GM18870 (cell line): ENCODE measurements around the gene DHRS7B.
"Not testable (repeated sequence)": the region's sequence is repeated elsewhere in the genome, so short reads cannot be mapped to it uniquely, and the experiment has no call there.

ENCODE experiments used
- ATAC-seq: cut with Tn5 transposase; IDR thresholded peaks from one replicate; pipeline ENCODE4 v1.9.1; 2021; ENCODE audit warnings: moderate library complexity; ENCODE audit not compliant: unreplicated experiment

Gene DHRS7B

GRCh38 chr17:21176773-21177395, 50.1 kb downstream of the DHRS7B start:
- ATAC-seq = no peak

GRCh38 chr17:21177401-21177800, 50.6 kb downstream of the DHRS7B start:
- no peak for ATAC-seq

DNA sequence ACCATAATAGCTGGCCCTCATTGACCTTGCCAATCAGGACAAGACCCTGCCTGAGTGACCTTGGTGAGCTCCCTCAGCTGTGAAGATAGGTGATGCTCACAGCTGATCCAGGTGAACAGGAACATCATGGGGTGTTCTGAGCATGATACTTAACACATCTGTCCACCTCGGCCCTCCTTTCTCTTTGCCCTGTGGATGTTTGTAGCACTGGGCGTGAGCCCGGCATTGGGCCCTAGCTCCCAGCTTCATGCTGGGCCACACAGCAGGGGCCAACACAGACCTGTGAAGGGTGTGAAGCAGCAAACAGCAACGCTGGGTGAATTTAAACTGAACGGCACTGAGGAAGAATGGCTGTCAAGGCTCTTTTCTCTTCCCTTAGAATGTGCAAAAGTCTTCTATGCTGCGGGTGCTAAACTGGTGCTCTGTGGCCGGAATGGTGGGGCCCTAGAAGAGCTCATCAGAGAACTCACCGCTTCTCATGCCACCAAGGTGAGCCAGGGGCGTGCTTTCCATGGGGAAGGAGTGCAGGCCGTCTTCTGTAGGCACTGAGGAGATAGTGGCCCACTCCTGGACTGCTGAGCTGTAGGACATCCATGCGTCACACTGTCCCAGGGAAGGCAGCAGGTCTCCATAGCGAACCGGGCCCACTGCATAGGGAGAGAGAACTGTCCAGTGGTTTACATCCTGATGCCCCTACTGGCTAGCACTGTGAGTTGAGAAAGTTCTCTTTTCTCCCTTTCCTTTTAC, 51.3 kb downstream of the DHRS7B start:
- no peak for ATAC-seq

GRCh38 chr17:21183468-21183867, 56.7 kb downstream of the DHRS7B start:
- ATAC-seq = no peak

GRCh38 chr17:21184570-21184969, 57.8 kb downstream of the DHRS7B start:
- ATAC-seq = no peak

GRCh38 chr17:21185061-21185460, 58.3 kb downstream of the DHRS7B start:
- no peak for ATAC-seq

DNA sequence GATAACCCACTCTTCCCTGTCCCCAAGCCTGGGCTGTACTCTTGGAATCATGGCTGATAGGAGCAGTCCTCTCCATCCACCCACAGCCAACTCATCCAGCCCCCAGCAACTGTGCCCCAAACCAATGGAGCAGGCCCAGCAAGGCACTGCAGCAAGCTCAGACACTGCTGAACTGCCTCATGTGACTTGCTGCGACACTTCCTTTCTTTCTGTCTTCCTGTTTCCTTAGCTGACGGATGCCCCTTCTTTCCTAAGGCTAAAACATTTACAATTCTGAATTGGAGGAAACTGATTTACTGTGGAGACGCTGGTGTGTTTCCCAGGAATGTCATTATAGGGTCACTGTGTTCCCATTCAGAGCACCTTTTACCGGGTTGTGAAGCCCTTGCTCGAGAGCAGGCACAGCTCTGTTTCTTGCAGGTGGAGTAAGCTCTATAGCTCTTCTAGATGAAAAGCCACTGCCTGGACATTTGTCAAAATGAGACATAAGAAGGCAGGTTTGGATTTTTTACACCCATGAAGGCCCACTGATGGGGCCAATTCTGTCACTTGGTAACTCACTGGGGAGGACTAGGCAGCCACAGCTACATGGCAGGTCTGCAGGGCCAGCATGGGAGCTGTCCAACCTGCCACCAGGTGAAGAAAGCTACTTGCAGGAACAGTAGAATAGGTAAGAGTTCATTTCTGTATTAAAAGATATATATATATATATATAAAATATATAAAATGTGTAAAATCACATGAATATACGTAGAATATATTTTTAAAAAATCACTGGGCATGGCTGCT, 59.8 kb downstream of the DHRS7B start:
- no peak for ATAC-seq

DNA sequence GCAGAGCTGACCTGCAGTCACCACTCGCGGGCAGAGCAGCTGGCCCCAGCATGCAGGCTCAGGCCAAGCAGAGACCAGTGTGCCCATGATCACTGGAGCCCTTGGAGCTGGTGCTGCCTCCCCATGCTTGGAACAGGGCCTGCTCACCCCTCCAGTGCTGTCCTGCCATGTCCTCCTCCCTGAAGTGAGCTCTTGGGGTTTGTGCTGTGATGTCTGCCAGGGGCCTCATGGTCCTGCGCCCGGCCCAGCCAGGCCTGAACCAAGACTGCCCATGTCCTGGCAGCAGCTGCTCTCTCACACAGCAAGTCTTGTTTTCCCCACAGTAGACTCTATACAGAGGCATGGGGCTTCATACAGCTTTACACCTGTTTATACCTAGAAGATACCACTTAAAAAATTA, 62.6 kb downstream of the DHRS7B start:
- ATAC-seq = no peak

- ATAC-seq = no peak
Measured at GRCh38 chr17:21190078-21190477, 63.3 kb downstream of the DHRS7B start.

- no peak for ATAC-seq
Measured at GRCh38 chr17:21191698-21192097, 64.9 kb downstream of the DHRS7B start.

- ATAC-seq = not testable (repeated sequence)
Measured at GRCh38 chr17:21192414-21192813, 65.7 kb downstream of the DHRS7B start.

- ATAC-seq = no peak
Measured at GRCh38 chr17:21193031-21193430, 66.3 kb downstream of the DHRS7B start.

- ATAC-seq = no peak
Measured at GRCh38 chr17:21194226-21194625, 67.5 kb downstream of the DHRS7B start.

GRCh38 chr17:21194703-21195102, 67.9 kb downstream of the DHRS7B start:
- no peak for ATAC-seq

- ATAC-seq = no peak
Measured at GRCh38 chr17:21196126-21196525, 69.4 kb downstream of the DHRS7B start.

DNA sequence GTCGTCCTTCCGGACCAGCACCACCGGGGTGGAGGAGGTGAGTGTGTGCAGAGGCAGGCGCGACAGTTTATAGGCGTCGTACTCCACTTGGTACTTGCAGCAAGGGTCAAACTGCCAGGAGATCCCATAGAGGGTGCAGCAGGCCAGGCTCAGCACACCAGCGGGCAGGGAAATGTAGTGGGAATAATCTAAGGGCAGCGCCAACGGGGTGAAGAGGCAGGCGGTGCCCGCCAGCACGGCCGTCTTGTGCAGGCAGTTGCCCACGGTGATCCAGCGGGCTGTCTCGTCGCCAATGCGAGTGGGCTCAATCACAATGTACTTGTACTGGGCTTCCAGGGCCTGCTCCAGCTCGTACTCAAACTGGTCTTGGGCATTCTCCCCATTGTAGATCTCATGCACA, 71.6 kb downstream of the DHRS7B start:
- ATAC-seq = no peak

DNA sequence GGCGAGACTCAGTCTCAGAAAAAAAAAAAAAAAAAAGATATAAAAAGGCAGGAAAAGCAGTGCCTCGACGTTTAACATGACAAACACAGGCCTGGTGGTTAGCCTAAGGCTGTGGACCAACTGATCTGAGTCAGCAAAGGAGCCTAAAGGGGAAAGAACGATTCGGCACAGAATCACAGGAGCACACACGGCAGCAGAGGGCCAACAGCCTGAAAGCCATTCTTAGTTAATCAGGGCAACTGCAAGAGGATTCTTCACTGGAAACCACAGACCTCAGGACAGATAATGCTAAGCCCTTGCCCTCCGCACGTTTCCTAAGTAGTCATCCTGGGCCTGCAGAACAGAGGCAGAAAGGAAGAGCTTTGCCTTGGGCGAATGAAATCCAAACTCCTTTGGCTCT, 72.5 kb downstream of the DHRS7B start:
- ATAC-seq = no peak

GRCh38 chr17:21199856-21200255, 73.1 kb downstream of the DHRS7B start:
- no peak for ATAC-seq

DNA sequence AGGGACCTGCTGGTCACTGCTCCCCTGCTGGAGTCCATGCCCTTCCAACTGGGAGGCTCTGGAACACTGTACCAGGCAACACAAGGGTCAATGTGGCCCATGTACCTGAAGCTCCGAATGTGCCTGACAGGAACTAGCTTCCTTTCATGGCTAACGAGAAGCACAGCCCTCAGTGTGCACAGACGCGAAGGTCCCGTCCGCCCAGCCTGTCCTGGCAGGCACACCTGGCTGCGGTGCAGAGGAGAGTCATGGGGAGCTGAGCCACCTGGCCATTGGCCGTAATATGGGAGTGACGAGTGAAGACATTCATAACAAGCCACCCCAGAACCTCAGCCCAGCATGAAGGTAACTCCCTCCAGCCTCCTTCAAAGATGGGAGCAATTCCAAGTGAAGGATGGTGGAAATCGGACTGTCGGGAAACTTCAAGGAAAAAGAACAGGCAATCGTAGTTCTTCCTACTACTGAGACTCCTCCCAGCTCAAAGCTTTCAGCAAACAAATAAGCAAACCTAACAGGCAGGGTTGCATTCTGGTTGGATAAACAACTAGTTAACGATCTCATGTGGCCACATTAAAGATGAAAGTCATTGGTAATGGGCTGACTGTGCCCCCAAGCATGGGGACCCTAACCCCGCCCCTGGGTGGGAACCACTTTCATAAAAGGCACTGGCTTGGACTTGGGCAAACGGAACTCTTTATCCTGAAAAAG, 74.0 kb downstream of the DHRS7B start:
- no peak for ATAC-seq

- ATAC-seq = no peak
Measured at GRCh38 chr17:21201298-21201595, 74.5 kb downstream of the DHRS7B start.

DNA sequence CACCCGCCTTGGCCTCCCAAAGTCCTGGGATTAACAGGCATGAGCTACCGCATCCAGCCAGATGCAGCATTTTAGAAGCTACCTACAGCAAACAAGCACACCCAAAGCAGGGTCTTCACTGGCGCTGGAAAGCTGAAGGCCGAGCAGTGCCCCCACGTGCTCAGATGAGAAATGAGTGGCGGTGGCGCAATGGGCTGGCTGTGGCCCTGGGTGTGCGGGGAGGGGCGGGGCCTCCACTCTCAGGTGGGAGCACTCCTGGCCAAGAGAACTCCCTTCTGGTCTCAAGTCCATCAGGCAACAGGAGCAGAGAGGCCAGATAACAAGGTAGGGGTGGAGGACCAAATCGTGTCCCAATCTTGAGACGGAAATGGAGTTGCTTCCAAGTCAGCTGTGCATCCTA, 75.1 kb downstream of the DHRS7B start:
- ATAC-seq = no peak

DNA sequence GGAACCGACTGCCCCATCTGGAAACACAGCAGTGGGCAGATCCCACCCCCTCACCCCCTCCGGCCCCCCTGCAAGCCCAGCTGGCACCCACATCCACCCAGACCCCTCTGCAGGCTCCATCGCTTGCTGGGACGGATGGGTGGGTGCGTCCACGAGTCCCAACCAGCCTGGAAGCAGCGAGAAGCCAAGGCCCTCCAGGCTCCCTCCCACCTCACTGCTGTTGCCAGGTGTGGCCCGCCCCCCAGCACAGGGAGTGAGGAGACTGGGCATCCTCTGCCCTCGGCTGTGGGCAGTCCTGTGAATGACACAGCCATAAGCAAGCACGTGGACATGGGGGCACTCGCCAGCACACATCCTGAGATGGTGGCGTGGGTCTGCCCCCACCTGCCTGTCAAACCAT, 75.7 kb downstream of the DHRS7B start:
- no peak for ATAC-seq
